Neural progenitor cell (in vitro differentiated cells): ENCODE data around the gene LAMA2. TPM values are rescaled to one million over a fixed set of nuclear protein-coding genes. Genes with fewer than 3 reads are reported as not detected.
A peak's percentile ranks its signal among the peaks of the same experiment; 100 is the strongest.

ENCODE experiments used
- DNase-seq: peaks from one replicate; pipeline ENCODE4 v3.0.0-alpha.2; 2016; ENCODE audit warnings: low spot score
- H2AFZ ChIP-seq: fragments of 200-600 bp; sonication (generic); replicated peaks from 2 replicates; pipeline ENCODE4 v1.6.1; 2016; ENCODE audit warnings: antibody characterized with exemption
- H3F3A ChIP-seq: fragments of 200-600 bp; sonication (generic); 2 replicates; pipeline ENCODE4 v1.6.1; 2016; ENCODE audit warnings: antibody characterized with exemption, low read depth
- H3K27ac ChIP-seq: fragments of 200-600 bp; sonication (generic); 2 replicates; pipeline ENCODE4 v1.5.1; 2016; ENCODE audit warnings: mild to moderate bottlenecking
- H3K27me3 ChIP-seq: fragments of 200-600 bp; sonication (generic); 2 replicates; pipeline ENCODE4 v1.6.1; 2016; ENCODE audit warnings: mild to moderate bottlenecking, moderate library complexity
- H3K36me3 ChIP-seq: fragments of 200-600 bp; sonication (generic); 2 replicates; pipeline ENCODE4 v1.5.1; 2016
- H3K4me1 ChIP-seq: fragments of 200-600 bp; sonication (generic); 2 replicates; pipeline ENCODE4 v1.6.1; 2016; ENCODE audit warnings: mixed run types
- H3K4me2 ChIP-seq: fragments of 200-600 bp; sonication (generic); 2 replicates; pipeline ENCODE4 v1.6.1; 2016
- H3K4me3 ChIP-seq: fragments of 200-600 bp; sonication (generic); 2 replicates; pipeline ENCODE4 v1.5.1; 2016
- H3K79me2 ChIP-seq: fragments of 200-600 bp; sonication (generic); 2 replicates; pipeline ENCODE4 v1.6.1; 2016; ENCODE audit warnings: low read depth
- H3K9ac ChIP-seq: fragments of 200-600 bp; sonication (generic); 2 replicates; pipeline ENCODE4 v1.6.1; 2016
- H3K9me3 ChIP-seq: fragments of 200-600 bp; sonication (generic); 2 replicates; pipeline ENCODE4 v1.5.1; 2016; ENCODE audit warnings: low read depth
- H4K20me1 ChIP-seq: fragments of 200-600 bp; sonication (generic); 2 replicates; pipeline ENCODE4 v1.6.1; 2016; ENCODE audit warnings: low read depth
- H3K27ac Mint-ChIP-seq: 3 replicates; pipeline ENCODE4 v1.8.0; 2021; ENCODE audit warnings: mixed read lengths
- H3K27me3 Mint-ChIP-seq: 2 replicates; pipeline ENCODE4 v1.8.0; 2022; ENCODE audit warnings: low read depth, mild to moderate bottlenecking, inconsistent platforms, moderate library complexity, mixed read lengths; ENCODE audit not compliant: insufficient read depth
- H3K36me3 Mint-ChIP-seq: 3 replicates; pipeline ENCODE4 v1.8.0; 2021; ENCODE audit warnings: mixed read lengths
- H3K4me1 Mint-ChIP-seq: 3 replicates; pipeline ENCODE4 v1.8.0; 2021; ENCODE audit warnings: mixed read lengths
- H3K4me3 Mint-ChIP-seq: 3 replicates; pipeline ENCODE4 v1.8.0; 2021; ENCODE audit warnings: mild to moderate bottlenecking, moderate library complexity, mixed read lengths
- H3K9me3 Mint-ChIP-seq: 3 replicates; pipeline ENCODE4 v1.8.0; 2020; ENCODE audit warnings: mixed read lengths
- CTCF ChIP-seq: fragments of 200-600 bp; sonication (generic); IDR thresholded peaks from 2 replicates; pipeline ENCODE4 v1.5.1; 2017; ENCODE audit warnings: antibody characterized with exemption, mild to moderate bottlenecking
- EZH2 ChIP-seq: fragments of 200-600 bp; sonication (generic); IDR thresholded peaks from 2 replicates; pipeline ENCODE4 v1.6.1; 2017; ENCODE audit warnings: antibody characterized with exemption, mild to moderate bottlenecking, moderate library complexity
- EZH2phosphoT487 ChIP-seq: fragments of 200-600 bp; sonication (generic); IDR thresholded peaks from 2 replicates; pipeline ENCODE4 v1.6.1; 2017; ENCODE audit warnings: antibody characterized with exemption
- total RNA-seq: library from RNA; depleted of rRNA; stranded (reverse); fragments of >200 nt; gene quantifications from 2 replicates; pipeline ENCODE4 v1.2.3, GENCODE V29; 2015; ENCODE audit warnings: low replicate concordance

LAMA2 gene
- total RNA-seq, 1 donor from 2014 or later, result 1.5 TPM

DNA sequence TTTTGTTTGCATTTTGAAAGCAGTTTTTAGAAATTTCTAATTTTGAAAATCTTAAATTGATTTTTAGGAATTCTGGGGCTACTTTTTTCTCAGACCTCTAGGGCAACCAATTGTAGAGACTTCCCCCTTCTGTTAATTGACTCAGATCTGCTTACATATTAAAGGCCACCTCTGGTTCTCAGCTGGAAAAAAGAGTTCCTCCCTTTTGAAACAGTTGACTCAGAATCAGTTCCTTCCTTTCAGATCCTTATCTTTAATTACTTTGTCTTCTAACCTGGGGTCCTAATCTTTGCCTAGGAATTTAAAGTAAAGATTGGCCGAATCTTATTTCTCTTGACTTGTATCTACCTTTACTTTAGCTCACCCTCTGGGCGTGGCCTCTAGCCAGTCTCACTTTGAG, 146.8 kb downstream of the LAMA2 start:
- Histone ChIP-seq H4K20me1 (no peaks in the 10 kb centered on the region), H3K27ac (no peak overlapping the region), H3K36me3 (no peaks in the 10 kb centered on the region), H3K79me2 (no peaks in the 10 kb centered on the region), H3K4me2 (peak overlapping the region; percentile 38), H3K9me3 (no peaks in the 10 kb centered on the region), H2AFZ (no peak overlapping the region), H3K27me3 (no peaks in the 10 kb centered on the region), H3K4me3 (no peak overlapping the region), H3K4me1 (peaks cover 11% of the 10 kb centered on the region), H3F3A (no peaks in the 10 kb centered on the region), H3K9ac (no peak overlapping the region)
- no peak for DNase-seq
- Mint-ChIP-seq H3K4me1 (no peaks in the 10 kb centered on the region), H3K27ac (no peak overlapping the region), H3K9me3 (no peaks in the 10 kb centered on the region), H3K4me3 (no peak overlapping the region), H3K27me3 (no peaks in the 10 kb centered on the region), H3K36me3 (no peaks in the 10 kb centered on the region)
- TF ChIP-seq CTCF (no peak), EZH2 (no peak), EZH2phosphoT487 (no peak)

- H3K27ac ChIP-seq, result no peak overlapping the region
- no peaks in the 10 kb centered on the region for H3K36me3 ChIP-seq
- H3K27me3 ChIP-seq, result no peaks in the 10 kb centered on the region
- no peak for DNase-seq
- Mint-ChIP-seq H3K27me3 (no peaks in the 10 kb centered on the region), H3K27ac (no peak overlapping the region), H3K4me3 (no peak overlapping the region), H3K4me1 (no peaks in the 10 kb centered on the region), H3K36me3 (no peaks in the 10 kb centered on the region), H3K9me3 (no peaks in the 10 kb centered on the region)
- H3K9ac ChIP-seq, result no peak overlapping the region
- no peaks in the 10 kb centered on the region for H3K9me3 ChIP-seq
- TF ChIP-seq EZH2 (no peak), EZH2phosphoT487 (no peak), CTCF (no peak)
- H3K4me2 ChIP-seq, result peak overlapping the region; percentile 38
- peaks cover 11% of the 10 kb centered on the region for H3K4me1 ChIP-seq
- no peak overlapping the region for H3K4me3 ChIP-seq
- H2AFZ ChIP-seq, result no peak overlapping the region
- H3K79me2 ChIP-seq, result no peaks in the 10 kb centered on the region
- H4K20me1 ChIP-seq, result no peaks in the 10 kb centered on the region
- no peaks in the 10 kb centered on the region for H3F3A ChIP-seq
Measured at GRCh38 chr6:129030215-129030614, 147.3 kb downstream of the LAMA2 start.

GRCh38 chr6:129031051-129031599, 148.2 kb downstream of the LAMA2 start:
- no peak for DNase-seq
- Mint-ChIP-seq H3K27me3 (no peaks in the 10 kb centered on the region), H3K4me3 (no peak overlapping the region), H3K36me3 (no peaks in the 10 kb centered on the region), H3K4me1 (no peaks in the 10 kb centered on the region), H3K9me3 (no peaks in the 10 kb centered on the region), H3K27ac (no peak overlapping the region)
- H3F3A ChIP-seq, result no peaks in the 10 kb centered on the region
- H3K9me3 ChIP-seq, result no peaks in the 10 kb centered on the region
- no peak overlapping the region for H2AFZ ChIP-seq
- TF ChIP-seq EZH2, result no peak
- no peak for TF ChIP-seq EZH2phosphoT487
- TF ChIP-seq CTCF, result no peak
- no peak overlapping the region for H3K4me2 ChIP-seq
- H3K9ac ChIP-seq, result no peak overlapping the region
- H3K4me3 ChIP-seq, result no peak overlapping the region
- H3K79me2 ChIP-seq, result no peaks in the 10 kb centered on the region
- H4K20me1 ChIP-seq, result no peaks in the 10 kb centered on the region
- no peak overlapping the region for H3K27ac ChIP-seq
- H3K27me3 ChIP-seq, result no peaks in the 10 kb centered on the region
- no peaks in the 10 kb centered on the region for H3K36me3 ChIP-seq
- peaks cover 11% of the 10 kb centered on the region for H3K4me1 ChIP-seq
